LNCaP clone FGC (cell line): ENCODE data around the gene MAPK8IP2.

ENCODE experiments used
- DNase-seq: peaks from one replicate; pipeline ENCODE4 v3.0.0-alpha.2; 2011; ENCODE audit warnings: low read depth
- H3K4me3 ChIP-seq: 2 replicates; pipeline ENCODE4 v1.5.1; 2011; ENCODE audit warnings: mild to moderate bottlenecking, low read depth, low read length, control low read depth
- TF ChIP-seq, protein P1 (sequence below): IDR thresholded peaks from 2 replicates; pipeline ENCODE4 v1.5.1; 2012; ENCODE audit warnings: mild to moderate bottlenecking; ENCODE audit not compliant: control insufficient read depth, insufficient read depth; ENCODE audit errors: extremely low read depth

The MAPK8IP2 gene

GRCh38 chr22:50609599-50609998, 9.0 kb downstream of the MAPK8IP2 start:
- TF ChIP-seq, protein P1, sequence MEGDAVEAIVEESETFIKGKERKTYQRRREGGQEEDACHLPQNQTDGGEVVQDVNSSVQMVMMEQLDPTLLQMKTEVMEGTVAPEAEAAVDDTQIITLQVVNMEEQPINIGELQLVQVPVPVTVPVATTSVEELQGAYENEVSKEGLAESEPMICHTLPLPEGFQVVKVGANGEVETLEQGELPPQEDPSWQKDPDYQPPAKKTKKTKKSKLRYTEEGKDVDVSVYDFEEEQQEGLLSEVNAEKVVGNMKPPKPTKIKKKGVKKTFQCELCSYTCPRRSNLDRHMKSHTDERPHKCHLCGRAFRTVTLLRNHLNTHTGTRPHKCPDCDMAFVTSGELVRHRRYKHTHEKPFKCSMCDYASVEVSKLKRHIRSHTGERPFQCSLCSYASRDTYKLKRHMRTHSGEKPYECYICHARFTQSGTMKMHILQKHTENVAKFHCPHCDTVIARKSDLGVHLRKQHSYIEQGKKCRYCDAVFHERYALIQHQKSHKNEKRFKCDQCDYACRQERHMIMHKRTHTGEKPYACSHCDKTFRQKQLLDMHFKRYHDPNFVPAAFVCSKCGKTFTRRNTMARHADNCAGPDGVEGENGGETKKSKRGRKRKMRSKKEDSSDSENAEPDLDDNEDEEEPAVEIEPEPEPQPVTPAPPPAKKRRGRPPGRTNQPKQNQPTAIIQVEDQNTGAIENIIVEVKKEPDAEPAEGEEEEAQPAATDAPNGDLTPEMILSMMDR: no peak
- no peak overlapping the region for H3K4me3 ChIP-seq
- DNase-seq: no peak

DNA sequence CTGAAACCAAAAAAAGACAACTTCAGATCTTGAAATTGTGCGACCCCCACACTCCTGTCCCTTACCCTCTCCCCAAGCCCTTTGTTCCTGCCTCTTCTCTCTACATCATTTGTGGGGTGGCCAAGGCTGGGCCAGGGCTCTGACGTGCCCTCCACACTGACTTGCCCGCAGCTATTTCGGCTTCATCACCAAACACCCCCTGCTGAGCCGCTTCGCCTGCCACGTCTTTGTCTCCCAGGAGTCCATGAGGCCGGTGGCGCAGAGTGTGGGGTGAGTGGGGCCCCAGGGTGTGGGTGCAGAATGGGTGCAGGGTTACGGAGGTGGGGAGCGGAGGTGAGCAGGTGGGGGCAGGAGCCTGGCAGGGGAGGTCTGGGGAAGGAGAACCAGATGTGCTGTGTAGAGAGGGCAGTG, 9.5 kb downstream of the MAPK8IP2 start:
- TF ChIP-seq, protein P1: no peak
- DNase-seq: no peak
- no peak overlapping the region for H3K4me3 ChIP-seq

DNA sequence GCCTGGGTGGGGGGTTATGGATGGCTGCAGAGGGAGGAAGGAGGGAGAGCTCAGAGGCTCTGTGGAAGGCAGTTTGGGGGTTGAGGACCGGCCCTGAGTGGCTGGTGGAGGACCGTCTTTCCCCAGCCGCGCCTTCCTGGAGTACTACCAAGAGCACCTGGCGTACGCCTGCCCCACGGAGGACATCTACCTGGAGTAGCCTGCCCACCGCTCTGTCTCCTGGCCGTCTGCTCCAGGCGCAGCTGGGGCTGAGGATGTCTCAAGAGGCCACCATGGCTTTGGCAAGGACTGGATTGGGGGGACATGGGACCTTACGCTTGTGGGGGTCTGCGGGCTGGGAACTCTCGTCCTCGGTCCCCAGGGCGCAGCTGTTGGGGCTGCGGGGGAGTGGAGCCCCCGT, 10.0 kb downstream of the MAPK8IP2 start:
- DNase-seq: no peak
- H3K4me3 ChIP-seq: no peak overlapping the region
- TF ChIP-seq, protein P1: no peak

DNA sequence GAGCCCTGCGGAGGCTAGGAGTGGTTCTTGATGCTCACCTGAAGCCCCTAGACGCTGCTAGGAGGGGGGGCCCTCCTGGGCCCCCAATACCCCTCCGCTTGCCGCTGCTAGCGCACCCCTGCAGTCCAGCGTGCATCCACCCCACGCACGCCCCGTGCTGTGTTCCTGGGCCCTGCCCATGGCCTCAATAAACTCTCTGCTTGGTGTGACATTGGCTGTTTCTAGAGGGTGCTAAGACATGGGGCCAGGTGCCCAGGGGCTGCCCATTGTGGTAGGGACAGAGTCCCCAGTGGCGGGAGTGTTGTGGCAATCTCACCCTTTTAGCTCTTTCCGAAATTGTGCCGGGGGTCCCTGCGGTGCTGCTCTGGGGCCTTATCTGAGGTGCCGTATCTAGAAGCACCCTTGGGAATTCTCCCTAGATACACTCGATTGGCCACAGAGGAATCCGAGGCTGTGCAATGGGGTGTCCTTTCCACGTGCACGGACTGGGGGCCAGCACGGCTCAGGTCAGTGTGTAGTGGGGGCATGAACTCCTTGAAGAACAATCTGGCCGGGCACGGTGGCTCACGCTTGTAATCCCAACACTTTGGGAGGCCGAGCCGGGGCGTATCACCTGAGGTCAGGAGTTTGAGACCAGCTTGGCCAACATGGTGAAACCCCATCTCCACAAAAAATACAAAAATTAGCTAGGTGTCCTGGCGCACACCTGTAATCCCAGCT, 10.9 kb downstream of the MAPK8IP2 start:
- H3K4me3 ChIP-seq: no peak overlapping the region
- no peak for DNase-seq
- TF ChIP-seq, protein P1: no peak

DNA sequence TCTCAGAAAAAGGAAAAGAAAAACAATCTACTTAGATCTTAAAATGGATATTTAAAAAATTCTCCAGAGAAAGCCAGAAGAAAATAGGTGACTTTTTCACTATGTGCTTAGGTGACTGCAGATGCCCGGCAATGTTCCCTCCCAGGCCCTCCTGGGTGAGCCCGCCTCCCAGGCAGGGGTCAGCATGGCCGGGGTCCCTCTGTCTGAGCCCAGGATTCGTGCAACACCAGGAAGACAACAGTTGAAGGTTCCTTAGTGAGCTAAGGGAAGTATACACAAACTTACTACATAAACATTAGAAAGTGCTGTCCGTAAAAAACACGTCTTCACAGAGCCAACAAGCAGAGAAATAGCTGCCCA, 11.6 kb downstream of the MAPK8IP2 start:
- DNase-seq: no peak
- H3K4me3 ChIP-seq: no peak overlapping the region
- TF ChIP-seq, protein P1: no peak

- TF ChIP-seq, protein P1: no peak
- no peak overlapping the region for H3K4me3 ChIP-seq
- no peak for DNase-seq
These were observed 12.1 kb downstream of the MAPK8IP2 start for GRCh38 chr22:50612528-50613221.
